K562 (cell line): ENCODE data around the gene IMMP2L. TPM values are rescaled to one million over a fixed set of nuclear protein-coding genes. Genes with fewer than 3 reads are reported as not detected.

Experiments
- BACH1 ChIP-seq: fragments of 200-800 bp; sonication (Bioruptor generic); IDR thresholded peaks from 2 replicates; pipeline ENCODE4 v1.6.1; 2016; ENCODE audit warnings: missing genetic modification characterization, missing compliant biosample characterization
- GATA2 ChIP-seq: sonication (generic); formaldehyde crosslinking; IDR thresholded peaks from 2 replicates; pipeline ENCODE4 v1.4.0; 2020; ENCODE audit warnings: mild to moderate bottlenecking, missing genetic modification reagents
- JUN ChIP-seq, 2 experiments: sonication (generic) in 1 of 2; formaldehyde crosslinking in 1 of 2; IDR thresholded peaks; 2 replicates each; pipeline versions ENCODE4 v1.6.1 to v1.8.0; 2012 to 2022; ENCODE audit warnings: borderline replicate concordance in 2 of 2, mild to moderate bottlenecking in 2 of 2, improper control_type of control experiment in 1 of 2, low read depth in 1 of 2, low read length in 1 of 2, missing genetic modification reagents in 1 of 2
- KDM5B ChIP-seq: fragments of 200-600 bp; sonication (generic); IDR thresholded peaks from 2 replicates; pipeline ENCODE4 v1.6.1; 2012; ENCODE audit warnings: low read depth, mild to moderate bottlenecking, moderate library complexity, low read length, control low read depth, inconsistent platforms; ENCODE audit not compliant: insufficient replicate concordance
- KLF16 ChIP-seq: IDR thresholded peaks from 2 replicates; pipeline ENCODE4 v1.6.1; 2016; ENCODE audit warnings: antibody characterized with exemption
- MAFG ChIP-seq: fragments of 450-650 bp; conservative IDR thresholded peaks from 2 replicates; pipeline ENCODE4 v1.6.1; 2016; ENCODE audit warnings: missing genetic modification characterization, missing compliant biosample characterization
- MECOM ChIP-seq: fragments of 250-450 bp; sonication (Bioruptor Pico); IDR thresholded peaks from 2 replicates; pipeline ENCODE4 v1.8.0; 2022; ENCODE audit warnings: inconsistent platforms
- MYNN ChIP-seq, 2 experiments: sonication (generic); formaldehyde crosslinking in 1 of 2; IDR thresholded peaks; 2 replicates each; pipeline versions ENCODE4 v1.5.0 to v1.6.1; 2016 to 2020; ENCODE audit warnings: antibody characterized with exemption in 1 of 2, missing genetic modification reagents in 1 of 2
- NFE2 ChIP-seq: IDR thresholded peaks from 2 replicates; pipeline ENCODE4 v1.6.1; 2014; ENCODE audit warnings: antibody characterized with exemption, low read depth
- PML ChIP-seq: IDR thresholded peaks from 2 replicates; pipeline ENCODE4 v1.6.1; 2012; ENCODE audit warnings: low read length, inconsistent platforms
- POLR2H ChIP-seq: IDR thresholded peaks from 2 replicates; pipeline ENCODE4 v1.6.1; 2016; ENCODE audit warnings: missing genetic modification characterization, low read depth, mild to moderate bottlenecking, control low read depth, missing compliant biosample characterization, moderate library complexity
- PRDM10 ChIP-seq: fragments of 450-650 bp; IDR thresholded peaks from 2 replicates; pipeline ENCODE4 v1.6.1; 2018; ENCODE audit not compliant: partially characterized antibody
- RAD51 ChIP-seq: fragments of 450-650 bp; IDR thresholded peaks from 2 replicates; pipeline ENCODE4 v1.7.1; 2016; ENCODE audit warnings: low read depth, mild to moderate bottlenecking, borderline replicate concordance
- RB1 ChIP-seq: fragments of 450-650 bp; IDR thresholded peaks from 2 replicates; pipeline ENCODE4 v1.6.1; 2017; ENCODE audit warnings: low read depth, mild to moderate bottlenecking
- RNF2 ChIP-seq: sonication (generic); IDR thresholded peaks from 2 replicates; pipeline ENCODE4 v1.6.1; 2016
- SMARCE1 ChIP-seq: fragments of 450-650 bp; IDR thresholded peaks from 2 replicates; pipeline ENCODE4 v1.7.1; 2016; ENCODE audit warnings: mild to moderate bottlenecking
- SRF ChIP-seq, 2 experiments: fragments of 250-450, 450-650 bp in 1 of 2; sonication (Bioruptor Pico) in 1 of 2; sonication (generic) in 1 of 2; formaldehyde crosslinking; IDR thresholded peaks; 2 replicates each; pipeline versions ENCODE4 v1.5.0 to v1.5.1; 2020 to 2022; ENCODE audit warnings: mild to moderate bottlenecking in 1 of 2, missing genetic modification reagents in 1 of 2
- TCF3 ChIP-seq: sonication (generic); formaldehyde crosslinking; IDR thresholded peaks from 2 replicates; pipeline ENCODE4 v1.4.0; 2020; ENCODE audit warnings: mild to moderate bottlenecking, missing genetic modification reagents
- ZBTB11 ChIP-seq, 3 experiments: fragments of 200-800 bp in 1 of 3; fragments of 250-450 bp in 1 of 3; fragments of 450-650 bp in 1 of 3; sonication (Bioruptor Pico) in 1 of 3; sonication (Bioruptor generic) in 1 of 3; formaldehyde crosslinking in 1 of 3; IDR thresholded peaks; 2 replicates each; pipeline versions ENCODE4 v1.6.1 to v1.8.0; 2016 to 2022; ENCODE audit warnings: mild to moderate bottlenecking in 2 of 3, missing genetic modification characterization in 2 of 3, missing compliant biosample characterization in 1 of 3, moderate library complexity in 1 of 3
- ZEB2 ChIP-seq: fragments of 450-650 bp; IDR thresholded peaks from 2 replicates; pipeline ENCODE4 v1.6.1; 2016
- ZNF57 ChIP-seq: fragments of 450-650 bp; formaldehyde crosslinking; IDR thresholded peaks from 2 replicates; pipeline ENCODE4 v1.4.0; 2020; ENCODE audit warnings: mild to moderate bottlenecking, moderate library complexity
- polyA plus RNA-seq, 8 experiments: library from polyadenylated mRNA; depleted of rRNA in 4 of 8; stranded (reverse) in 5 of 8; unstranded in 3 of 8; fragments of >200 nt; fragmentation: Nextera tagmentation in 2 of 8; fragmentation: Illumina TruSeq in 1 of 8; extraction: Ambion mirVana in 2 of 8; extraction: Trizol in 1 of 8; gene quantifications; 2 replicates each; pipeline versions ENCODE4 v1.2.1 to v1.2.3, GENCODE V29; 2011 to 2014; ENCODE audit warnings: inconsistent platforms in 1 of 8, missing spikeins in 1 of 8
- total RNA-seq, 7 experiments: library from RNA; depleted of rRNA in 6 of 7; stranded (reverse); fragments of >200 nt in 6 of 7; fragmentation: Illumina TruSeq in 2 of 7; extraction: Trizol in 2 of 7; gene quantifications; 2 replicates each; pipeline versions ENCODE4 v1.2.1 to v1.2.3, GENCODE V29; 2011 to 2021; ENCODE audit warnings: low replicate concordance in 1 of 7

The IMMP2L gene
- total and polyA plus RNA-seq, 9 of the 15 experiments (the other 6 are each of a cell fraction or from before 2014, with no cell fraction given), result 29.7 to 116 (median 53.0) TPM

GRCh38 chr7:111438369-111439289 lies 123.7 kb downstream of the IMMP2L start (continued):
- TF ChIP-seq MYNN (IDR thresholded peaks at IDR 0.05) (0 out of 2 replicates have a peak, but pooled peaks have one; percentile 47), MYNN (CRISPR knock-in tag; IDR thresholded peaks at IDR 0.05) (no peak), NFE2 (peak; percentile 65), MAFG (tag) (no peak; the same call in 1 of the 2 replicates), MECOM (no peak), RNF2 (peak; percentile 72; the same call in 1 of the 2 replicates), BACH1 (tag) (no peak), GATA2 (CRISPR knock-in tag) (peak; percentile 78), PML (peak; percentile 98), POLR2H (peak; percentile 81), ZNF57 (CRISPR knock-in tag) (no peak), KLF16 (peak; percentile 86), SMARCE1 (peak; percentile 100), ZBTB11 (CRISPR knock-in tag; IDR thresholded peaks at IDR 0.05) (0 out of 6 replicates have a peak, but pooled peaks of 1 of the 3 experiments have one; percentile 22), PRDM10 (peak; percentile 58), RB1 (no peak), JUN (IDR thresholded peaks at IDR 0.05; ENCODE audit: borderline replicate concordance, low read depth, low read length) (peak; percentile 92), JUN (CRISPR knock-in tag; IDR thresholded peaks at IDR 0.05; ENCODE audit: borderline replicate concordance) (no peak), SRF (CRISPR knock-in tag; IDR thresholded peaks at IDR 0.05) (no peak), RAD51 (peak; percentile 20; the same call in 1 of the 2 replicates), KDM5B (no peak), TCF3 (CRISPR knock-in tag) (peak; percentile 98), ZEB2 (peak; percentile 56; the same call in 1 of the 2 replicates)
